NCI-H510A (cell line): ENCODE results near the gene ARHGEF4.

Experiments used
- DNase-seq: peaks from one replicate; lab custom pipeline; 2025; lab: John Stamatoyannopoulos, UW

ARHGEF4 gene

DNA sequence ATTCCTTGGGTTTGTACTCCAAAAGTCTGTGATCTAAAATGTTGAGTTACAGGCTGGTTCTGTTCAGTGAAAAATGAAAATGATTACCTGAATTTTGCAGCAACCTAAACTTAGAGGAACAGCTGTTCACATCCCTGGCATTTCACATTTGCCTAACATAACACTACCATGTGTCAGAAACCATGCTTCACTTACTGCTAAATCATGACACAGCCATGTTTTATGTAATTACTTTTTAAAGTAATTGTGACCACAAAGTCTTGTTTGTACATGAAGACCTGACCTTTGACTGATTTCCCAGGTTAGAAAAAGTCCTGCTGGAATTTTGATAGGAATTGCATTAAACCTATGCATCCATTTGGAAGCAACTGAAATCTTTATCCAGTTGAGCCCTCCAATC lies 177.4 kb downstream of the ARHGEF4 start:
- no peak for DNase-seq

DNA sequence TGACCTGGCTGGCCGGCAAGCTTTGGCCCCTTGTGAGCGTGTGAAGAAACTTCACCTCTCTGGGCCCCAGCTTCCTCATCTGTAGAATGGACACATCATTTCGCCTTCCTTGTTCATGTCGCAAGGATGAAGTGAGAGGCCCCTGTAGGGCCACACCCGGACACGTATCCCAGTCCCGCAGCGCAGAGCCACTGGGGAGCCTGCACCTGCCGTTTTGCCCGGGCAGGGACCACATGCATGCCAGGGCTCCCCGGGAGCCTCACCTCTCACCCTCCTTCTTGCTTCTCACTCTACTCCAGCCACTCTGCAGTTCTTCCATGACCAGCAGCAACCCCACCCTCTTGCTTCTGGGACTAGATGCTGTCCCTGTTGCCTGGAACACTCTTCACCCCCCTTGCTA lies 179.1 kb downstream of the ARHGEF4 start:
- no peak for DNase-seq

DNA sequence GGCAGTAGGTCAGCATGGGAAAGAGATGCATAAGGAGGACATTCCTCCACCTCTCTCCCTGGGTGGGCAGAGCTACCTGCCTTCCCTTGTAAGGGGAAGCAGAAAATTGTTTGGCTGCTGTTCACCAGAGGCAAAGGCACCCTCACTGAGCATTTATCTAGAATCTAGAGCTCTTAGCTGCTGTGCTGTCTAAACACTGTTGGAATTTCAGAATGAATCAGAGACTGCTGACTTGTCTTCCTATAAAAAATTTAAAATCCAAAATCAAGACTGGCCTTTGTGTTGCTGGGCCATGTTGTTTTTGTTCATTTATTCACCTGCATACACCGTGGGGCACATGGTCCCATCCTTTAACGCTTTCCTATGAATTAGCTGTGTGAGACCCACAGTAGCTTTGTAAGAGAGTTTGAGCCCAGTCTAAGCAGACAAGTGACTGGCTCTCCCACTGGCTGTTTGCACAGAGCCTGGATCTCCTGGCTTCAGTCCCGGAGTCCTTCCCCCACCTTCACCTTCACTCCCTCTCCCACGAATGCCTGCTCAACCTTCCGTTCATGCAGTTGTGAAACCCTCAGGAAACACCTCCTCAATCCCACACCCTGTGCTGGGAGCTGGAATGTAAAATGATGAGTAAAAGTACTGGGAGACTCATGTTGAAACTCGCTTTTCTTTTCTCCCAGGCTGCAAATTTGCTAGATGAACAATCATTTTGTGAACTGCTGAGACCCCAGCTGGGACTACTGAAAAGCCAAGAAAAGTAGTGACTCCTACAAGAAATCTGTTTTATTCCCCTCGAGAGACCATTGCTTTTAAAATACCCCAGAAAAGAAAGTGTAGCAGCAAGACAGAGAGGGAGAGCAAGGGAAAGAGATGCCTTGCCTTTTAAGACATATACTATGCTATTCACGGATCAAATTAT lies 180.4 kb downstream of the ARHGEF4 start:
- no peak for DNase-seq

DNA sequence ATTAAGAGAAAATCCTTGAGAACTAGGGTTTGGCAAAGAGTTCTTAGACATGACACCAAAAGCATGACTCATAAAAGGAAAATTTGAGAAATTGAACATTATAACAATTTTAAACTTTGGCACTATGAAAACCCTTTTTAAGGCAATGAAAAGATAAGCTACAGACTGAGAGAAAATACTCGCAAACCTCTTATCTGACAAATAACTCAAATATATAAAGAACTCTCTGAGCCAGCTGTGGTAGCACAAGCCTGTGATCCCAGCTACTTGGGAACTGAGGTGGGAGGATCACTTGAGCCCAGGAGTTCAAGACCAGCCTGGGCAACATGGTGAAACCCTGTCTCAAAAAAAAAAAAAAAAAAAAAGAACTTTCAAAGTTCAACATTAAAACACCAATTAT lies 186.0 kb downstream of the ARHGEF4 start:
- DNase-seq = no peak

DNA sequence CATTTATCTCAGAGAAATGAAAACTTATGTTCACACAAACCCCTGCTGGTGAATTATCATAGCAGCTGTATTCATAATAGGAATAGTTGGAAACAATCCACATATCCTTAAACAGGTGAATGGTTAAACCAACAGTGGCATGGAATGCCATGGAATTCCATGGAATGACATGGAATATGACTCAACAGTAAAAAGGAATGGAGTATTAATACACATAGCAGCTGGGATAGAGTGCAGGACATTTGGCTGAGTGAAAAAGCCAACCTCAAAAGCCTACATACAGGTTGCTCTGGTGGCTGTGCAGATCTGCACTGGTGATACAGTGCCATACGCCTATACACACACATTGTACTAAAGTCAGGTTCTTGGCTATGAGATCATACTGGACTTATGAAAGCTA lies 187.0 kb downstream of the ARHGEF4 start:
- DNase-seq = no peak

DNA sequence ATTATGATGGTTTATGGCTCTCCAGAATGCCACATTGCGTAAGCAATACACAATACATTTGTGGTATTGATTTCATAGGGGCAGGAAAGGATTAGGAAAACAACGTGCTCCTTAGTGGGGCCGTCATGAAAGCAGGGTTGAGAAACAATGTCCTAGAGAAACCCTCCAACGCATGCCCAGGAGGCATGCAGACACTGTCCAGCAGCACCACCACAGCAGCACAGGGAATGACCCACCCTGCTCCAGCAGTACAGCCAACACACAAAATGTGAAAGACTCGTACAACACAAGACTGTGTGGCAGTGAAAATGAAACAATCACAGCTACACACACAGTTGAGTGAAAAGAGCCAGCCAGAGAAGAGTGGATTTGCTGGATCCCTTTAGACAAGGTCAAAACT lies 190.2 kb downstream of the ARHGEF4 start:
- no peak for DNase-seq

DNA sequence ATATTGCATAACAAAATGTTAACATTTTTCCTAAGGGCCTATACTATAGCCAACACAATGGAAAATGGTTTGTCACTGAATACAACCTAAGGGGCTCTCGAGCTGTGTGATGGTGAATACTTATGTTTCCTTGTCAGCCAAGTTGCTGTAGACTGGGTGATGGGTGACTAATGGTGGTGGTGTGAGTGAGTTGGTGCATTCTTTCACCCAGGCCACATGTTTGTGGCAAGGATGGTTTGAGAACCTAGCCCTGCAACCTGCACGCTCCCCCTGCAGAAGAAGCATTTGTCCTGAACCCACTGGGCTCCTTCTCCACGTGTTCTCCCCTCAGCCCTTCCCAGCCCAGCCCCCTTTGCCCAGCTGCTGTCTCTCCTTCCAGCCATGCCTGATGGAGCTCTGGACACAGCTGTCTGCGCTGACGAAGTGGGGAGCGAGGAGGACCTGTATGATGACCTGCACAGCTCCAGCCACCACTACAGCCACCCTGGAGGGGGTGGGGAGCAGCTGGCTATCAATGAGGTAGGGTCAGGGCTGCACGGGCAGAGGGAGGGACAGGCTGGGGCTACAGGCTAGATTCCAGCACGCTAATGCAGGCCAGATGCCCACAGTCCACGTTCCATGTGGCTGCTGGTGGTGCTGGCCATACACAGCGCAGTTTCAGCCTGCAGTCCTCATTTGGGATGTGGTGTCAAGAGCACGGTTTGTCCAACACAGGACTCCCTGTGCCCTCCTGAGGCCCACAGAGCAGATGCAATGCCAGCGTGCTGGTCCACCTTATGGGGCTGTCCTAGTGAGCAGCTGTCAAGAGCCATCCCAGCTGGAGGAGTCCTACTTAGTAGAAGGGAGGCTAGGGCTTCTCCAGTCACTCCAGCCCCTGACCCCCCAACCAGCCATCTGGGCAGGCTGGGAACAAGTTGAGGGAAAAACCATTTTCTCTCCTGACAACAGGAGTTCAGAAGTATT lies 191.1 kb downstream of the ARHGEF4 start:
- no peak for DNase-seq

DNA sequence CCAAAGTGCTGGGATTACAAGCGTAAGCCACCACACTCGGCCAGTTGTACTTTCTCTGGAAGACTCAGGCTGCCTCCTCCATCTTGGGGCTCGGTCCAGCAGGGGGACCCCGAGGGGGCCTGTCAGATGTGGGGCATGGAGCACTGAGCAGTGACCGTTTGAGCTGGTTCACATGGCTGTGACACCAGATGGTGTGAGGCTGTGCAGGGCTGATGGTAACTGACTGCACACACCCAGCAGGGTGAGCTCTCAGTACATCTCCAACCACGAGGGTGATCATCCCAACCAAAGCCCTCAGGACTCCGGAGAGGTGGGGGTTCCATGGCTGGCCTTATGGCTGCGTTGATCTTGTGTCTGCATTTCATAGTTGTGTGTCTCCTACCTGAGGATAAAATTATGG lies 193.1 kb downstream of the ARHGEF4 start:
- no peak for DNase-seq

DNA sequence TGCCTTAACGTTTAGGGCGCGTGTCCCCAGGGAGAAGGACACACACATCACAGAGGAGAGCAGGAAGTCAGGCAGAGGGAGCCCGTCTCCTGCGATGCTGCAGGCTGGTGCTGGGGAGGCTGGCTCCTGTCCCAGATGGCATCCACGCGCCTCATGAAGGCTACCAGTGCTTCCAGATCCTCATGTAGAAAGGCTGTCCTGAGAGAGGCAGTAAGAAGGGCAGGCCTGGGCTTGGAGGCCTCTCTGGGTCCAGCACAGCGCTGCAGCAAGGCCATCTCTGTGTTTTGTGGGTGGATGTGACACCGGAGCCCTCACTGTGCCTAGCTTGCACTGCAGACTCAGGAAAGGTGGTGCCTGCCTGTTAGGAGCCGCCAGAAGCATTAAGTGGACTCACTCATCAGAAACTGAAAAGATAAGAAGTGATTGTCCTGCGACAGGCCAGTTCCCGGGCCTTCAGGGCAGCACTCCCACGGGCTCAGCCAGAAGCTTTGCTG lies 193.8 kb downstream of the ARHGEF4 start:
- no peak for DNase-seq

DNA sequence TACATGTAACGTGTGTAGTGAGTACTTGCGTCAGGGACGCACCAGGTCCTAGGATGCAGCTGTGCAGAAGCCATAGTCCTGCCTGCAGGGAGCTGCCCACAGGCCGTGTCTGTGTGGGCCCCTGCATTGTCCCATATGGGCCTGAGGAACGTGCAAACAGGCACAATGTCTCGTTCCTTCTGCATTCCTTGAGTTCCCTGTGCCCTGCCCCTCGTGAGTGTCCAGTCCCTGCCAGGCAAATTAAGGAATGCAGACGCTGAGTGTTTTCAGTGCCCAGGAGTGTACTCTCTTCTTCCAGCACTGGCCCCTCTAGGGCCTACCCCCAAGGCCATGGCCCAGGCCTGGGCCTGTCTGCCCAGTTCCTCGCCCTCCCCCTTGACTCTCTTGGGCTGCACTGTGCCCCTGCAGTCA lies 194.7 kb downstream of the ARHGEF4 start:
- DNase-seq = no peak

DNA sequence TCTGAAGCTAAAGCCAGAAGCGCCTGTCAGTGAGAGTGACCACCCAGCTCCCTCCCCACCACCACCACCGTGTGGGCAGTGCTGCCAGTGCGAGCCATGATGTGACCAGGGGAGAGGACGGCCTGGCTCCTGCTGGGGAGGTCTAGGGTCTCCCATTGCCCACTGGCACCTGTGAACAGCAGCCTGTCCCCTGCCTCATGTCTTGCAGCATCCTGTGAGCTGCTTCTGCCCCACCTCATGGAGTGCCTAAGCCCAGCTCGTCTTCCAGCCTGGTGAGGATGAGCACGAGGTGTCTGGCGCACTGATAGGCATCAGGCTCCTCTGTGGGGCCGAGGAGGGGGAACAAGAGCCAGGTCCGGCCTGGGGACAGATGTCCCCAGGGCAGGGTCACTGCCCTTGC lies 195.2 kb downstream of the ARHGEF4 start:
- DNase-seq = no peak

DNA sequence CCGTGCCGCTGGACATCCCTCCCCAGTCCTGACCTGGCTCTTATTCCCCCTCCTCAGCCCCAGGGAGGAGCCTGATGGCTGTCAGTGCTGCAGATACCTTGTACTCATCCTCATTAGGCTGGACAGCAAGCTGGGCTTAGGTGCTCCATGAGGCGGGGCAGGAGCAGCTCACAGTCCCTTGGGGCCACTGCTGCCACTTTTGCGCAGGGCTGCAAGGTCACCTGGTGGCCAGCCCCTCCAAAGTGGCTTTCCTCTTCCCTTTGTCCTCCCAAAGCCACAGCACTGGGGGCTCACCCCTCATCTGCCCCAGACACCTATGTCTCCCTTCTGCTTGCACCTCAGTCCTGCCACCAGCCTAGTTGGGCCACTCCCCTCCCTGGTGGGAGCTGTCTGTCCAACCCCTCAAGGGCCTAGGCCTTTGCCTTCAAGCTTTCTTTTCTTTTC lies 195.7 kb downstream of the ARHGEF4 start:
- no peak for DNase-seq

DNA sequence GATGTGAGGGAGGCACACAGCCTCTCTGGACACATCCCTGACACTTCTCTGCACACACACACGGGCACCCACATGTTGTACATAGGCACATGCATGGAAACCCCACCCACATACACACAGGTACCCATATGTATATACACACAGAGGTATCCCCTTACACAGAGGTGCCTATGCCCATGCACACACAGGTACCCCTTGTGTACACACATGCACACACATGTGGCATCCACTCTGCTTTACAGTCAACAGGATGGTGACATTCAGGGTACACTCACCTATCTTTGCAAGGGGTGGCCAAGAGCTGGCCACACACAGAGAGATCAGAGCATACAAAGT lies 197.0 kb downstream of the ARHGEF4 start:
- DNase-seq = no peak

DNA sequence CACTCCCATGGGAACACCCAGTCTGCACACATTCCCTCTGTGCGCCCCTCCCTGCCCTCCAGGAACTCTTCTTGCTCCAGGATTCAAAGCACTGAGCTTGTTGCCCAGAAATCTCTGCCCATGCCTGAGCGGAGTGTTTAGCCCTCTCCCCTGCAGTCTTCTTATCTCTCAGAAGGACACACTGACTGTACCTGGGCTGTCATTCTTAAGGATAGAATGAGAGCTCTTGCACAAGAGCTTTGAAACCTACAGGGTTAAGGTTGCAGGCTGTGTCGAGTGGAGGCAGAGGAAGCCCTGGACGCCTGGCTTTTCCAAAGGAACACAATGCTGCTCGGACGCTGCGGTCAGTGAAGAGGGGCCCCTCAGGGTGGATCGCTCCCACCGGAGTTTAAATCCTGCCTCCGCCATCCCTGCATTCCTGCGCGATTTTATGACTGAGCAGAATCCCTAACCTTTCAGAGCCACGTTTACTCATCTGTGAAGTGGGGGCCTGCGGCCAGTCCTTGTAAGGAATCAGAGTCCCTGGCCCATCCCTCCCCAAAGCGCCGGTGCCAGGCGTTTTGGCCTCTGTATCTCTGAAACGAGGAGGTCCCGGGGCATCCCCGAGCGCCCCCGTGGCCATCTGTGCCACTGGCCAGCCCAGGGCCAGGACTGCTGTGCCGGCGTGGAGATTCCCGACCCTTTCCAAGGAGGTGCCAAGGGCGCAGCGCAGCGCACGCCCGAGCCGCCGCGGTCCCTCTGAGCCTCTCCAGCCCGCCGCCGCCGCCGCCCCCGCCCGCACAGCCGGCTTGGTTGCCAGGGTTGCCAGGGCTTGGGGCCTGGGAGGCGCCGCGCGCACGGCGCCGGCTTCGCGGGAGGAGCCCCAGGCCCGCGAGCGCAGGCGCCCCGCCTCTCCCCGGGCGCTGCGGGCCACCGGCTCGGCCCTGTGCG lies 197.7 kb downstream of the ARHGEF4 start:
- peak; percentile 33 for DNase-seq

DNA sequence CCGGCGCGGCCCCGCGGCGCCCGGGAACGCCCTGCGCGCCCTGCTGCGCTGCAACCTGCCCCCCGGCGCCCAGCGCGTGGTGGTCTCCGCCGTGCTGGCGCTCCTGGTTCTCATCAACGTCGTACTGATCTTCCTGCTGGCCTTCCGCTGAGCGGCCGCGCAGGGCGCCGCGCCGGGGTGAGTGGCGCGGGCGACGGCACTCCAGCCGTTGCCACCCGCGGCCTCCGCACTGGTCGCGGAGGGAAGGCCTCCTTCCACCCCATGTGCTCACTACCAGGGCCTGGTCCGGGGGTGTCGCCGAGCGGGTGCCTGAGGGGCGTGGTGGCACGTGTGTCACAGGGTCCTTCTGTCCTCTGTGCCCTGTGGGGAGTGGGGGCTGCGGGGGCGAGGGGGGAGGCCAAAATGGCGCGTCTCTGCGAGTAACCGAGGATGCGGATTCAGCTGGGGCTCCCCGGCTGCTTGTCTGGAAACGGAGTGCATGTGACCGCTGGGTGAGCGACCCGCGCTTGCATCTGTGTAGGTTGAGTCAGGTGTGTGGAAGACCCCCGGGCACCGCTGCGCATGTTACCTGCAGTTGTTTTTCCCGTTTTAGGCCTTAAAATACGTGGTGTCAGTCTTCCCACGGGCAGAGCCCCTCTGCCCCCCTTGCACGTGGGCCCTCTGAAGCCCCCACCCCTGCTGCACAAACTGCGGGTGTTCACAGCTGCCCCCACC lies 198.6 kb downstream of the ARHGEF4 start:
- DNase-seq = no peak

DNA sequence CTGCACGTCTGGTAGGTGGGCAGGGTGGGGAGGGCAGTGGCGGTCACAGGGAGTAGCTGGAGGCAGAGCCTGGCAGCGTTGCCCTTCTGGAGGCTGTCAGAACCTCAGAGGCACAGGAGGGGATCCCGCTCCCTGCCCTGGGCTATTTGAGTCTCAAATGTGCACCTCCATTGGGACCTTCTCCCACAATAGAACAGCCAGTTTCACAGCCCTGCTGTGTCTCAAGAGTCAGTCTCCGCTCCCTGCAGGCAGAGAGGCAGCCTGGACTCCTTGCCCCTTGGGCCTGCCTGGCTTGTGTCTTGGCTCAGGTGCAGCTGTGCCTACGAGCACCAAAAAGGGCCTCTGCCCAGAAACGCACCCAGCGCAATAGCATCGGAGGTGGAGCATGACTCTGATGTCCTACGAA lies 199.1 kb downstream of the ARHGEF4 start:
- no peak for DNase-seq

DNA sequence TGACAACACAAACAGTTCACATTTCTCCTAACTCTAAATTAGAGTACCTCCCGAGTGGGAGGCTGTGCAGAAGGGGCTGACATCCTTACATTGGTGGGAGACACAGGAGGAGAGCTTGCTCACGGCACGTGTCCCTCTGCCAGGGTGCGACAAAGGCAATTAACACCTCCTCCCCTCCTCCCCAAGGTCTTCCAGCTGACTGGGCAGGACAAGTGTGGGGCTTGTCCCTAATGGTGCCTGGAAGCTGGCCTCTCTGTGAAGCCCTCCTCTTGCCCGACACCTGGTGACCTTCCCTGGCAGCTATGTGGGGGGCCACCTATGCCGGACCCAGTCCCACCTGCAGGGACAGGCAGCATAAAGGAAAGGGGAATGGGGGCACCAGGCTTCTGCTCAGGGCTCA lies 199.6 kb downstream of the ARHGEF4 start:
- no peak for DNase-seq

DNA sequence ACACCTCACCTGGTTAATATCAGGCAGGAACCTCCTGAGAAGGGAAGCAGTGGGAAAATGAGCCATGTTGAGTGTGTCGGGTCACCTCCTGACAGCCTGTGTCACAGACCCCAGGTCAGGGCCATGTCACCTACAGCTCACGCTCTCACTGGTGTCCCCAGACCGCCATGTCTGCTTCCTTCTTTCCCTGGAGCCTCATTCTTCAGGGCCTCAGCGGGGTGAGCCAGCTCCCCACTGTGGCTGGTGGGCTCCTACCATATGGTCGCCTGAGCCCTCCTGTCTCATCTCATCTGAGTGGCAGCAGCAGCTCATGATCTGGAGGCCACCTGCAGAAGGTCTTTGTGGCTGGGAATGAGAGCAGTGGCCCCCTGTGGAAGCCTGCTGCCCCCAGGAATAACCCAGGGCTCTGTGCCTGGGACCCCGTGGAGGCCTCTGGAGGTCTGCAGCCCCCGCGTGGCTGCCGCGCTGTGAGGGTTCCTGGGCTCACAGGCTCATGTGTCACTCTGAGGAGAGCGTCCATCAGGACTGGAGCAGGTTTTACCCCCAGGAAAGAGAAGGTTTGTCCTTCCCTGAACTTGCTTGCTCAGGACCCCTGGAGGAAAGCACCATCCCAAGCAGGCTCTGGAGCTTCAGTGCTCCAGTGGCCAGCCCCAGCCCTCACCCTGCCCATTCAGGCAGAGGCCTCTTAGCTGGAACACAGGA lies 200.1 kb downstream of the ARHGEF4 start:
- DNase-seq = no peak

DNA sequence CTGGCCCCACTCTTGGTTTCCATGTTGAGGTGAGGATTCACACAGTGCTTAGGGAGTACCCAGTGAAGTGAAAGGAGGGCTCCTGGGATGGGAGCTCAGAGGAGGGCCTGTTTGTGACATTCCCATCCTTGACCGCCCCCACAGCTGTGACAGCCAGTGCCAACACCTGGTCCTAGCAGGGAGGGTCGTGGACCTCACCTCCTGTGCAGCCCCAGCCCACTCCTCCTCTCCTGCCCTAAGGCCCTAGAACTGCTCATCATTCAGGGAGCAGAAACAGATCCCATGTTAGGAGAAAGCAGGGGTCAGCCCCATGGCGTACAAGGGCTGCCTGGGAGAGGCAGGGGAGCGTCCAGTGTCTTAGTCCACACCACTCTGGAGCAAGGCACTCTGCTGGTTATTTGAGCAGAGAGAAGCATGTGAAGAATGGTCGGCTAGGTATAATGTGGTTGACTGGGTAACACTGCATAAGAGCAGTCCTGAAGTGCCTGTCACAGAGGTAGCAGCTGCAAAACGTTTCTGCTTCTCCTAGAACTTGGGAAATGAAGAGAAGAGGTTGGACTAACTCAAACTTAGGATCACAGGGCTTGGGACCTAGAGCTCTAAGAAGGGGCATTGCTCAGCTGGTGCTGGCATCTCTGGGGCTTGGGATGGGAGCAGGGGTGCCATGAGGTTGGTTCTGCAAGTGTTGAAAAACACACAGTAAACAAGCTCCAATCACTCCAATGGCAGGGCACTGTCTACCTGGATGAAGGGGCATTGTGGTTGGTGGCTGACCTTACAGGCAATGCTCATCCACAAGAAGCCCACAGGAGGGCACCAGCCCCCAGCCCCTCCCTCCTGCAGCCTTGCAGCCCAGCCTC lies 200.9 kb downstream of the ARHGEF4 start:
- no peak for DNase-seq
